ENCODE data around the gene TRPV2.
A peak's percentile ranks its signal among the peaks of the same experiment; 100 is the strongest.
"Not testable (repeated sequence)": the region's sequence is repeated elsewhere in the genome, so short reads cannot be mapped to it uniquely, and the experiment has no call there.

The TRPV2 gene

GRCh38 chr17:16415031-16415924 is at the start of gene TRPV2:
TSS of gene TRPV2 (plus strand) at chr17:16415571. CDS start at chr17:16417669, 2,098 bp downstream.
- DNase-seq, result no peak

GRCh38 chr17:16371742-16372141 is 43.6 kb upstream of the TRPV2 start:
- DNase-seq, result no peak

GRCh38 chr17:16374146-16374938 is 41.0 kb upstream of the TRPV2 start:
- no peak for DNase-seq

GRCh38 chr17:16377941-16378341 is 37.4 kb upstream of the TRPV2 start:
- DNase-seq, result no peak

- no peak for DNase-seq
These were observed 36.6 kb upstream of the TRPV2 start for GRCh38 chr17:16378636-16379282.

GRCh38 chr17:16379654-16380053 is 35.7 kb upstream of the TRPV2 start:
- no peak for DNase-seq

- peak; percentile 94 for DNase-seq
These were observed 34.5 kb upstream of the TRPV2 start, which contains the start of gene UBB for GRCh38 chr17:16380640-16381495. TSS of gene UBB (plus strand) at chr17:16381091. CDS start at chr17:16381908, 817 bp downstream.

- DNase-seq, result no peak
These were observed 33.9 kb upstream of the TRPV2 start for GRCh38 chr17:16381496-16381820.

GRCh38 chr17:16383216-16383615 is 32.2 kb upstream of the TRPV2 start:
- no peak for DNase-seq

GRCh38 chr17:16383772-16384287 is 31.5 kb upstream of the TRPV2 start:
- DNase-seq, result no peak

- no peak for DNase-seq
These were observed 30.8 kb upstream of the TRPV2 start for GRCh38 chr17:16384557-16384956.

GRCh38 chr17:16386126-16386507 is 29.3 kb upstream of the TRPV2 start:
- DNase-seq, result not testable (repeated sequence)

GRCh38 chr17:16391451-16391850 is 23.9 kb upstream of the TRPV2 start:
- no peak for DNase-seq

GRCh38 chr17:16392491-16392890 is 22.9 kb upstream of the TRPV2 start:
- DNase-seq, result not testable (repeated sequence)

- DNase-seq, result not testable (repeated sequence)
These were observed 19.5 kb upstream of the TRPV2 start for GRCh38 chr17:16395887-16396286.

- DNase-seq, result not testable (repeated sequence)
These were observed 18.7 kb upstream of the TRPV2 start for GRCh38 chr17:16396693-16397092.

- DNase-seq, result no peak
These were observed 16.8 kb upstream of the TRPV2 start for GRCh38 chr17:16398270-16399267.

- DNase-seq, result not testable (repeated sequence)
These were observed 11.5 kb upstream of the TRPV2 start for GRCh38 chr17:16403847-16404246.

- no peak for DNase-seq
These were observed 8.4 kb upstream of the TRPV2 start for GRCh38 chr17:16406742-16407674.

Data from NCI-H1092 treated with DMSO at 0.1 percent for 48 hours (cell line).